H9 (cell line): Measurements from ENCODE around the gene TJP3. TPM values are rescaled to one million over a fixed set of nuclear protein-coding genes. Genes with fewer than 3 reads are reported as not detected.

ENCODE experiments used
- DNase-seq: peaks from one replicate; pipeline ENCODE4 v3.0.0-alpha.2; 2017
- H2AFZ ChIP-seq: one replicate; pipeline ENCODE4 v1.6.1; 2013; ENCODE audit warnings: mild to moderate bottlenecking, low read length, control low read depth, moderate library complexity
- H2AK5ac ChIP-seq: 2 replicates; pipeline ENCODE4 v1.6.1; 2013; ENCODE audit warnings: low read length, control low read depth, mixed read lengths; ENCODE audit not compliant: insufficient read length
- H2BK120ac ChIP-seq: one replicate; pipeline ENCODE4 v1.6.1; 2013; ENCODE audit warnings: low read depth, mild to moderate bottlenecking, low read length, control low read depth, inconsistent platforms; ENCODE audit not compliant: poor library complexity, severe bottlenecking
- H2BK12ac ChIP-seq: 2 replicates; pipeline ENCODE4 v1.6.1; 2013; ENCODE audit warnings: low read length, control low read depth, mixed read lengths, low read depth; ENCODE audit not compliant: insufficient read length
- H2BK15ac ChIP-seq: 2 replicates; pipeline ENCODE4 v1.6.1; 2013; ENCODE audit warnings: low read depth, low read length, control low read depth
- H2BK20ac ChIP-seq: one replicate; pipeline ENCODE4 v1.6.1; 2013; ENCODE audit warnings: low read depth, mild to moderate bottlenecking, low read length, control low read depth, inconsistent platforms; ENCODE audit not compliant: poor library complexity, severe bottlenecking
- H2BK5ac ChIP-seq: 2 replicates; pipeline ENCODE4 v1.6.1; 2013; ENCODE audit warnings: low read length, control low read depth, mixed read lengths; ENCODE audit not compliant: insufficient read length
- H3K14ac ChIP-seq: 2 replicates; pipeline ENCODE4 v1.6.1; 2013; ENCODE audit warnings: low read length, control low read depth; ENCODE audit not compliant: insufficient read depth
- H3K18ac ChIP-seq: 2 replicates; pipeline ENCODE4 v1.6.1; 2013; ENCODE audit warnings: low read depth, mild to moderate bottlenecking, mixed read lengths, low read length, control low read depth; ENCODE audit not compliant: insufficient read length
- H3K23ac ChIP-seq: 2 replicates; pipeline ENCODE4 v1.6.1; 2013; ENCODE audit warnings: low read length, control low read depth, mixed read lengths, low read depth; ENCODE audit not compliant: insufficient read length
- H3K23me2 ChIP-seq: 2 replicates; pipeline ENCODE4 v1.6.1; 2013; ENCODE audit warnings: low read depth, mild to moderate bottlenecking, mixed read lengths, low read length, control low read depth; ENCODE audit not compliant: insufficient read length, poor library complexity, severe bottlenecking
- H3K27ac ChIP-seq: 2 replicates; pipeline ENCODE4 v1.5.1; 2013; ENCODE audit warnings: low read length, control low read depth, mixed read lengths, low read depth; ENCODE audit not compliant: insufficient read length
- H3K27me3 ChIP-seq: 2 replicates; pipeline ENCODE4 v1.6.1; 2013; ENCODE audit warnings: low read length, control low read depth, inconsistent platforms; ENCODE audit not compliant: insufficient read depth
- H3K4ac ChIP-seq: 2 replicates; pipeline ENCODE4 v1.6.1; 2013; ENCODE audit warnings: low read depth, mild to moderate bottlenecking, control low read depth, inconsistent platforms, low read length, moderate library complexity
- H3K4me1 ChIP-seq: 2 replicates; pipeline ENCODE4 v1.6.1; 2013; ENCODE audit warnings: low read length, control low read depth, inconsistent platforms; ENCODE audit not compliant: insufficient read depth
- H3K4me2 ChIP-seq: 2 replicates; pipeline ENCODE4 v1.6.1; 2013; ENCODE audit warnings: low read length, control low read depth, mixed read lengths; ENCODE audit not compliant: insufficient read length, insufficient read depth
- H3K56ac ChIP-seq: 2 replicates; pipeline ENCODE4 v1.6.1; 2013; ENCODE audit warnings: low read depth, mild to moderate bottlenecking, mixed read lengths, low read length, control low read depth; ENCODE audit not compliant: insufficient read length
- H3K79me1 ChIP-seq: 2 replicates; pipeline ENCODE4 v1.6.1; 2013; ENCODE audit warnings: low read depth, mild to moderate bottlenecking, moderate library complexity, low read length, control low read depth, inconsistent platforms; ENCODE audit not compliant: insufficient read depth, poor library complexity, severe bottlenecking
- H3K79me2 ChIP-seq: 2 replicates; pipeline ENCODE4 v1.6.1; 2013; ENCODE audit warnings: low read length, control low read depth, inconsistent platforms; ENCODE audit not compliant: insufficient read depth
- H3K9ac ChIP-seq: 2 replicates; pipeline ENCODE4 v1.6.1; 2013; ENCODE audit warnings: low read length, control low read depth, mixed read lengths; ENCODE audit not compliant: insufficient read length; ENCODE audit errors: extremely low read depth
- H3K9me3 ChIP-seq: one replicate; pipeline ENCODE4 v1.6.1; 2013; ENCODE audit warnings: low read depth, low read length, inconsistent platforms; ENCODE audit not compliant: control insufficient read depth
- H3T11ph ChIP-seq: one replicate; pipeline ENCODE4 v1.6.1; 2013; ENCODE audit warnings: mild to moderate bottlenecking, low read length, control low read depth, inconsistent platforms
- H4K20me1 ChIP-seq: one replicate; pipeline ENCODE4 v1.6.1; 2013; ENCODE audit not compliant: control insufficient read depth, insufficient read length, insufficient read depth
- H4K5ac ChIP-seq: 2 replicates; pipeline ENCODE4 v1.6.1; 2013; ENCODE audit warnings: low read depth, mild to moderate bottlenecking, mixed read lengths, low read length, control low read depth; ENCODE audit not compliant: insufficient read length
- H4K8ac ChIP-seq: replicated peaks from 2 replicates; pipeline ENCODE4 v1.6.1; 2013; ENCODE audit warnings: low read length, control low read depth, mixed read lengths, low read depth; ENCODE audit not compliant: insufficient read length
- H4K91ac ChIP-seq: 2 replicates; pipeline ENCODE4 v1.6.1; 2013; ENCODE audit warnings: low read depth, mild to moderate bottlenecking, moderate library complexity, mixed read lengths, low read length, control low read depth; ENCODE audit not compliant: insufficient read length
- H3K27ac Mint-ChIP-seq, 3 experiments: 2 replicates in 2 of 3; 3 replicates in 1 of 3; pipeline ENCODE4 v1.8.0; 2020 to 2021; ENCODE audit warnings: mixed read lengths in 3 of 3, mild to moderate bottlenecking in 1 of 3, moderate library complexity in 1 of 3
- H3K27me3 Mint-ChIP-seq: 2 replicates; pipeline ENCODE4 v1.8.0; 2021; ENCODE audit warnings: low read depth, mild to moderate bottlenecking, moderate library complexity, mixed read lengths
- H3K36me3 Mint-ChIP-seq, 3 experiments: 2 replicates in 2 of 3; 3 replicates in 1 of 3; pipeline ENCODE4 v1.8.0; 2020 to 2021; ENCODE audit warnings: low read depth in 3 of 3, mixed read lengths in 3 of 3; ENCODE audit not compliant: insufficient read depth in 1 of 3
- H3K4me1 Mint-ChIP-seq, 2 experiments: 2 replicates each; pipeline ENCODE4 v1.8.0; 2020; ENCODE audit warnings: mixed read lengths in 2 of 2
- H3K4me3 Mint-ChIP-seq, 2 experiments: 2 replicates in 1 of 2; 3 replicates in 1 of 2; pipeline ENCODE4 v1.8.0; 2020 to 2021; ENCODE audit warnings: mild to moderate bottlenecking in 2 of 2, mixed read lengths in 2 of 2, moderate library complexity in 1 of 2
- H3K9me3 Mint-ChIP-seq, 2 experiments: 2 replicates in 1 of 2; 3 replicates in 1 of 2; pipeline ENCODE4 v1.8.0; 2020; ENCODE audit warnings: mild to moderate bottlenecking in 2 of 2, mixed read lengths in 2 of 2, moderate library complexity in 1 of 2
- CTCF ChIP-seq: fragments of 200-600 bp; sonication (generic); conservative IDR thresholded peaks from 3 replicates; pipeline ENCODE4 v1.8.0; 2021; ENCODE audit warnings: antibody characterized with exemption, mild to moderate bottlenecking
- WGBS: extraction: QIAGEN DNeasy Blood & Tissue Kit; methylation state at CpG from one replicate; pipeline ENCODE4 v1.1.7; 2013; ENCODE audit warnings: missing lambda C conversion rate, low lambda C conversion rate, mixed read lengths; ENCODE audit not compliant: insufficient read length; ENCODE audit errors: extremely low coverage; 5-methylcytosine and 5-hydroxymethylcytosine counted together
- total RNA-seq: library from RNA; stranded (reverse); gene quantifications from 2 replicates; pipeline ENCODE4 v1.2.1, GENCODE V29; 2021

TJP3 gene
- total RNA-seq, 1 experiment from 2014 or later, result 27.3 TPM

- no peak overlapping the region for H2AFZ ChIP-seq
- H3K79me2 ChIP-seq, result no peaks in the 10 kb centered on the region
- no peak overlapping the region for H3K56ac ChIP-seq
- H3K23ac ChIP-seq, result no peak overlapping the region
- H4K8ac ChIP-seq, result no peak overlapping the region
- peaks cover 3% of the 10 kb centered on the region for H3K27me3 Mint-ChIP-seq
- H4K91ac ChIP-seq, result no peak overlapping the region
- H3K9me3 Mint-ChIP-seq, result no peaks in the 10 kb centered on the region; a peak in 1 of 5 replicates
- H3K4me1 ChIP-seq, result no peaks in the 10 kb centered on the region
- no peaks in the 10 kb centered on the region for H3K79me1 ChIP-seq
- no peak overlapping the region for H3T11ph ChIP-seq
- H2BK120ac ChIP-seq, result no peak overlapping the region
- no peaks in the 10 kb centered on the region for H3K27me3 ChIP-seq
- H3K27ac Mint-ChIP-seq, result no peak overlapping the region; a peak in 1 of 7 replicates
- H3K4me3 Mint-ChIP-seq, result no peak overlapping the region
- H3K23me2 ChIP-seq, result no peaks in the 10 kb centered on the region
- H3K4me1 Mint-ChIP-seq, result peaks cover 0 to 20% of the 10 kb centered on the region in 2 experiments; a peak in 2 of 4 replicates
- H4K5ac ChIP-seq, result no peak overlapping the region
- no peak overlapping the region for H2BK5ac ChIP-seq
- no peak overlapping the region for H3K27ac ChIP-seq
- no peaks in the 10 kb centered on the region for H4K20me1 ChIP-seq
- no CpG with 5 or more reads among the region's 16 CpGs for WGBS
- no peak overlapping the region for H3K14ac ChIP-seq
- no peak for TF ChIP-seq CTCF
- no peak overlapping the region for H3K18ac ChIP-seq
- H3K4me2 ChIP-seq, result no peak overlapping the region
- DNase-seq, result no peak
- no peak overlapping the region for H3K4ac ChIP-seq
- H2BK15ac ChIP-seq, result no peak overlapping the region
- no peaks in the 10 kb centered on the region for H3K36me3 Mint-ChIP-seq
- no peak overlapping the region for H2AK5ac ChIP-seq
- H2BK12ac ChIP-seq, result no peak overlapping the region
- H3K9ac ChIP-seq, result no peak overlapping the region
- H3K9me3 ChIP-seq, result no peaks in the 10 kb centered on the region
- no peak overlapping the region for H2BK20ac ChIP-seq
Observed at GRCh38 chr19:3716147-3716668, 8.0 kb downstream of the TJP3 start.
